Activated CD8-positive, alpha-beta memory T cell treated with anti-CD3 and anti-CD28 coated beads, Interleukin-2, amount 50 U/mL, for 1 hour (primary cell): ENCODE data around the gene FEV.
"Not testable (repeated sequence)": the region's sequence is repeated elsewhere in the genome, so short reads cannot be mapped to it uniquely, and the experiment has no call there.

Experiments used
- DNase-seq: peaks from one replicate; pipeline ENCODE4 v3.0.0-alpha.2; 2020; ENCODE audit errors: extremely low read depth

Gene FEV

DNA sequence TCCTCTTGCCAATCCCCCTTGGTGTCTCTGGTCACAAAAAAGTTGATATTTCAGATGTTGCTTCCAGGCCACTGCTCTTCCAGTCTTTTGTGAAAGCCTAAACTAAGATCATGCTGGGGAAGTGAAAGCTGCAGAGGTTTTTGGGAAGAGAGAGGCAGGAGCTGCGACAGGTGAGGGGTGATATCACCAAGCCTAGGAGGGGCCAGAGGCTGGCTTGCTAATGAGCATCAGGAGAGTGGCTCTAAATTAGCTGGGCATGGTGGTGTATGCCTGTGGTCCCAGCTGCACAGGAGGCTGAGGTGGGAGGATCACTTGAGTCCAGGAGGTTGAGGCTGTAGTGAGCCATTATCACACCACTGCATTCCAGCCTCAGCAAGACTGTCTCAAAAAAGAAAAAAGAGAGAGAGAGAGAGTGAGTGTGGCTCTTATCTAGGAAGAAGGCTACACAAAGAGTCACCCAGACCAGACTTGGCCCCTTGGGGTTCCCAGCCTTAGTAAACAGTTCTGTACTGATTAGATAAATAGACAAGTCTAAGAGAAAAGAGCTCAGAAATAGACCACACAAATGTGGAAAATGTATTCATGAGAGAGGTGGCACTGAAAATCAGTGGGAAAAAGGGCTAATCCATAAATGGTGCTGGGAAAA is 40.1 kb downstream of the FEV start:
- DNase-seq = no peak

DNA sequence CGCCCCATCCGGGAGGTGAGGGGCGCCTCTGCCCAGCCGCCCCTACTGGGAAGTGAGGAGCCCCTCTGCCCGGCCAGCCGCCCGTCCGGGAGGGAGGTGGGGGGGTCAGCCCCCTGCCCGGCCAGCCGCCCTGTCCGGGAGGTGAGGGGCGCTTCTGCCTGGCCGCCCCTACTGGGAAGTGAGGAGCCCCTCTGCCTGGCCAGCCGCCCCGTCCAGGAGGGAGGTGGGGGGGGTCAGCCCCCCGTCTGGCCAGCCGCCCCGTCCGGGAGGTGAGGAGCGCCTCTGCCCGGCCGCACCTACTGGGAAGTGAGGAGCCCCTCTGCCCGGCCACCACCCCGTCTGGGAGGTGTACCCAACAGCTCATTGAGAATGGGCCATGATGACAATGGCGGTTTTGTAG is 53.2 kb downstream of the FEV start:
- DNase-seq = not testable (repeated sequence)
